Neural cell (in vitro differentiated cells): Measurements from ENCODE around the gene CREBRF. TPM values are rescaled to one million over a fixed set of nuclear protein-coding genes. Genes with fewer than 3 reads are reported as not detected.

ENCODE experiments used
- H2AFZ ChIP-seq: fragments of 200-600, 300-800 bp; sonication (generic), shearing (Covaris generic); 2 replicates; pipeline ENCODE4 v1.6.0; 2014; ENCODE audit warnings: low read depth, mild to moderate bottlenecking, antibody characterized with exemption, low read length, moderate library complexity
- H3F3A ChIP-seq: fragments of 200-600 bp; shearing (Covaris generic); 2 replicates; pipeline ENCODE4 v1.6.1; 2016; ENCODE audit warnings: mild to moderate bottlenecking, moderate library complexity, mixed read lengths, antibody characterized with exemption, low read length; ENCODE audit not compliant: insufficient read depth, poor library complexity, severe bottlenecking
- H3K27ac ChIP-seq: fragments of 200-600, 300-800 bp; sonication (generic), shearing (Covaris generic); 2 replicates; pipeline ENCODE4 v1.5.1; 2014; ENCODE audit warnings: mild to moderate bottlenecking, low read length, moderate library complexity
- H3K27me3 ChIP-seq: fragments of 300-800, 200-600 bp; sonication (generic), shearing (Covaris generic); 2 replicates; pipeline ENCODE4 v1.6.0; 2014; ENCODE audit warnings: mild to moderate bottlenecking, low read depth, low read length, moderate library complexity; ENCODE audit not compliant: insufficient read depth
- H3K36me3 ChIP-seq: fragments of 300-800, 200-600 bp; sonication (generic), shearing (Covaris generic); 2 replicates; pipeline ENCODE4 v1.5.1; 2014; ENCODE audit warnings: mild to moderate bottlenecking, antibody characterized with exemption, low read length, moderate library complexity; ENCODE audit not compliant: insufficient read depth
- H3K4me2 ChIP-seq: fragments of 300-800, 200-600 bp; sonication (generic), shearing (Covaris generic); 2 replicates; pipeline ENCODE4 v1.6.0; 2014; ENCODE audit warnings: mild to moderate bottlenecking, low read length
- H3K4me3 ChIP-seq: fragments of 300-800, 200-600 bp; sonication (generic), shearing (Covaris generic); 2 replicates; pipeline ENCODE4 v1.5.1; 2014; ENCODE audit warnings: mild to moderate bottlenecking, low read length, moderate library complexity
- H3K79me2 ChIP-seq: fragments of 200-600 bp; shearing (Covaris generic); replicated peaks from 2 replicates; pipeline ENCODE4 v1.6.0; 2014; ENCODE audit warnings: mild to moderate bottlenecking, low read length, moderate library complexity; ENCODE audit not compliant: insufficient read depth
- H3K9ac ChIP-seq: fragments of 300-800, 200-600 bp; sonication (generic), shearing (Covaris generic); 2 replicates; pipeline ENCODE4 v1.6.1; 2016; ENCODE audit warnings: mild to moderate bottlenecking, low read length, mixed read lengths
- H3K9me2 ChIP-seq: fragments of 200-600 bp; shearing (Covaris generic); 2 replicates; pipeline ENCODE4 v1.6.1; 2016; ENCODE audit warnings: mild to moderate bottlenecking, low read length, mixed read lengths; ENCODE audit not compliant: insufficient read depth
- H3K9me3 ChIP-seq: fragments of 200-600, 300-800 bp; sonication (generic), shearing (Covaris generic); 2 replicates; pipeline ENCODE4 v1.6.1; 2016; ENCODE audit warnings: mild to moderate bottlenecking, mixed run types, low read length, moderate library complexity, mixed read lengths
- H4K20me1 ChIP-seq: fragments of 200-600 bp; shearing (Covaris generic); 2 replicates; pipeline ENCODE4 v1.6.1; 2016; ENCODE audit warnings: mild to moderate bottlenecking, mixed run types; ENCODE audit not compliant: insufficient read depth
- EP300 ChIP-seq: fragments of 450-650 bp; conservative IDR thresholded peaks from 2 replicates; pipeline ENCODE4 v1.6.1; 2014; ENCODE audit warnings: antibody characterized with exemption, mild to moderate bottlenecking, moderate library complexity; ENCODE audit not compliant: poor library complexity, severe bottlenecking
- EZH2 ChIP-seq: fragments of 200-600, 300-800 bp; shearing (Covaris generic), sonication (generic); IDR thresholded peaks from 2 replicates; pipeline ENCODE4 v1.6.1; 2014; ENCODE audit warnings: antibody characterized with exemption, low read length, borderline replicate concordance, mild to moderate bottlenecking; ENCODE audit not compliant: insufficient read depth, poor library complexity, severe bottlenecking
- MXI1 ChIP-seq: fragments of 450-650 bp; conservative IDR thresholded peaks from 2 replicates; pipeline ENCODE4 v1.6.1; 2014; ENCODE audit warnings: antibody characterized with exemption, mild to moderate bottlenecking; ENCODE audit not compliant: poor library complexity, severe bottlenecking
- POLR2AphosphoS5 ChIP-seq: IDR thresholded peaks from 2 replicates; pipeline ENCODE4 v1.6.1; 2012
- RAD21 ChIP-seq: fragments of 450-650 bp; conservative IDR thresholded peaks from 2 replicates; pipeline ENCODE4 v1.6.1; 2014; ENCODE audit warnings: antibody characterized with exemption, mild to moderate bottlenecking, moderate library complexity
- SMC3 ChIP-seq: fragments of 450-650 bp; conservative IDR thresholded peaks from 2 replicates; pipeline ENCODE4 v1.6.1; 2014; ENCODE audit warnings: antibody characterized with exemption, mild to moderate bottlenecking, moderate library complexity; ENCODE audit not compliant: poor library complexity
- TAF1 ChIP-seq: IDR thresholded peaks from 2 replicates; pipeline ENCODE4 v1.6.1; 2012; ENCODE audit warnings: low read depth
- polyA minus RNA-seq: library from RNA; depleted of rRNA, polyadenylated mRNA; stranded (reverse); fragments of >200 nt; gene quantifications from 2 replicates; pipeline ENCODE4 v1.2.3, GENCODE V29; 2014
- polyA plus RNA-seq: library from polyadenylated mRNA; depleted of rRNA; stranded (reverse); fragments of >200 nt; gene quantifications from 2 replicates; pipeline ENCODE4 v1.2.3, GENCODE V29; 2014
- TF ChIP-seq, protein P1 (sequence below): IDR thresholded peaks from 2 replicates; pipeline ENCODE4 v1.6.1; 2012; ENCODE audit warnings: borderline replicate concordance
- TF ChIP-seq, protein P2 (sequence below): fragments of 450-650 bp; IDR thresholded peaks from 2 replicates; pipeline ENCODE4 v1.5.1; 2014; ENCODE audit warnings: antibody characterized with exemption, mild to moderate bottlenecking, moderate library complexity; ENCODE audit not compliant: poor library complexity, severe bottlenecking

CREBRF gene, protein sequence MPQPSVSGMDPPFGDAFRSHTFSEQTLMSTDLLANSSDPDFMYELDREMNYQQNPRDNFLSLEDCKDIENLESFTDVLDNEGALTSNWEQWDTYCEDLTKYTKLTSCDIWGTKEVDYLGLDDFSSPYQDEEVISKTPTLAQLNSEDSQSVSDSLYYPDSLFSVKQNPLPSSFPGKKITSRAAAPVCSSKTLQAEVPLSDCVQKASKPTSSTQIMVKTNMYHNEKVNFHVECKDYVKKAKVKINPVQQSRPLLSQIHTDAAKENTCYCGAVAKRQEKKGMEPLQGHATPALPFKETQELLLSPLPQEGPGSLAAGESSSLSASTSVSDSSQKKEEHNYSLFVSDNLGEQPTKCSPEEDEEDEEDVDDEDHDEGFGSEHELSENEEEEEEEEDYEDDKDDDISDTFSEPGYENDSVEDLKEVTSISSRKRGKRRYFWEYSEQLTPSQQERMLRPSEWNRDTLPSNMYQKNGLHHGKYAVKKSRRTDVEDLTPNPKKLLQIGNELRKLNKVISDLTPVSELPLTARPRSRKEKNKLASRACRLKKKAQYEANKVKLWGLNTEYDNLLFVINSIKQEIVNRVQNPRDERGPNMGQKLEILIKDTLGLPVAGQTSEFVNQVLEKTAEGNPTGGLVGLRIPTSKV
- 7.9 and 9.3 TPM in 2 replicates for polyA plus RNA-seq
- 40.2 and 43.9 TPM in 2 replicates for polyA minus RNA-seq

DNA sequence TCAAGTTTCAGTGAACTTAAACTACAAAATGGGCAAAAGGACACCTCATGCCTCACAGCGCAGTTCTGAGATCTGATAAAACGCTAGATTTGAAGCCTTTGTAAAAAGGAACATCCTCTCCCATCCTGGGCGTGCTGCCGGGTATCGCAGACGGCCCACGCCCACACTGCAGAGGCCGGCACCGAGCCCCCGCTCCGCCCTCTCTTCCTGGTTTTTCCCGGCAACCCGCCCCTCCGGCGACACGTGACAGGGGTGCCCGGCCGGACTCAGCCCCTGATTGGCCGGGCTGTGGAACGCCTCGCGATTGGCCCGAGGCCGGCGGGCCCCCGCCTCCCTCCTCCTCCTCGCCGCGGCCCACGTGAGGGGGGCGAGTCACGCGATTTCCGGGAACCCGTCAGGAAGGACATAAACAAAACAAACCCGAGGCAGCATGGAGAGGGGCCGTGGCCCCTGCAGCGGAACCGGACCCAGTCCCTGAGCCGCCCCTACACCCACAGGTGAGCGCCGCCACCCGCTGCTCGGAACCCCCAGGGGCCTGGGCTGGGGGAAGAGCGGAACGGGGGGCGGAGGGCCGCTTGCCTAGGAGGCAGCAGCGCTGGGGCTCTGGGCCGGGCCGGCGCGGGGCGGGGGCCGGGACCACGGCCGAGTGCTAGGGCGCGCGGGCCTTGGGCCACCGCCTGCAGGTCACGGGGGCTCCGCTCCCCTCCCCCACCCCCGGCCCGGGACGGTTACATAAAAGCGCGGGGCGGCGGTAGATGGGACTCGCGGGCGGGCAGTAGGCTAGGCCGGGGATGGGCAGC lies at the start of gene CREBRF:
Gene CREBRF (plus strand): TSS at position 370 of the 800 bp plus-strand sequence. CDS start 24,424 bp downstream, outside the sequence.
- H3K4me3 ChIP-seq = peak within 1 kb of the TSS; percentile 75
- H3K27me3 ChIP-seq = no peaks in the 10 kb centered on the region
- TF ChIP-seq, protein P1, sequence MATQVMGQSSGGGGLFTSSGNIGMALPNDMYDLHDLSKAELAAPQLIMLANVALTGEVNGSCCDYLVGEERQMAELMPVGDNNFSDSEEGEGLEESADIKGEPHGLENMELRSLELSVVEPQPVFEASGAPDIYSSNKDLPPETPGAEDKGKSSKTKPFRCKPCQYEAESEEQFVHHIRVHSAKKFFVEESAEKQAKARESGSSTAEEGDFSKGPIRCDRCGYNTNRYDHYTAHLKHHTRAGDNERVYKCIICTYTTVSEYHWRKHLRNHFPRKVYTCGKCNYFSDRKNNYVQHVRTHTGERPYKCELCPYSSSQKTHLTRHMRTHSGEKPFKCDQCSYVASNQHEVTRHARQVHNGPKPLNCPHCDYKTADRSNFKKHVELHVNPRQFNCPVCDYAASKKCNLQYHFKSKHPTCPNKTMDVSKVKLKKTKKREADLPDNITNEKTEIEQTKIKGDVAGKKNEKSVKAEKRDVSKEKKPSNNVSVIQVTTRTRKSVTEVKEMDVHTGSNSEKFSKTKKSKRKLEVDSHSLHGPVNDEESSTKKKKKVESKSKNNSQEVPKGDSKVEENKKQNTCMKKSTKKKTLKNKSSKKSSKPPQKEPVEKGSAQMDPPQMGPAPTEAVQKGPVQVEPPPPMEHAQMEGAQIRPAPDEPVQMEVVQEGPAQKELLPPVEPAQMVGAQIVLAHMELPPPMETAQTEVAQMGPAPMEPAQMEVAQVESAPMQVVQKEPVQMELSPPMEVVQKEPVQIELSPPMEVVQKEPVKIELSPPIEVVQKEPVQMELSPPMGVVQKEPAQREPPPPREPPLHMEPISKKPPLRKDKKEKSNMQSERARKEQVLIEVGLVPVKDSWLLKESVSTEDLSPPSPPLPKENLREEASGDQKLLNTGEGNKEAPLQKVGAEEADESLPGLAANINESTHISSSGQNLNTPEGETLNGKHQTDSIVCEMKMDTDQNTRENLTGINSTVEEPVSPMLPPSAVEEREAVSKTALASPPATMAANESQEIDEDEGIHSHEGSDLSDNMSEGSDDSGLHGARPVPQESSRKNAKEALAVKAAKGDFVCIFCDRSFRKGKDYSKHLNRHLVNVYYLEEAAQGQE = no peak
- TF ChIP-seq EP300 (peak; percentile 27), SMC3 (no peak), MXI1 (peak; percentile 88), RAD21 (no peak), TAF1 (peak; percentile 51), POLR2AphosphoS5 (peak; percentile 78), EZH2 (no peak)
- TF ChIP-seq, protein P2, sequence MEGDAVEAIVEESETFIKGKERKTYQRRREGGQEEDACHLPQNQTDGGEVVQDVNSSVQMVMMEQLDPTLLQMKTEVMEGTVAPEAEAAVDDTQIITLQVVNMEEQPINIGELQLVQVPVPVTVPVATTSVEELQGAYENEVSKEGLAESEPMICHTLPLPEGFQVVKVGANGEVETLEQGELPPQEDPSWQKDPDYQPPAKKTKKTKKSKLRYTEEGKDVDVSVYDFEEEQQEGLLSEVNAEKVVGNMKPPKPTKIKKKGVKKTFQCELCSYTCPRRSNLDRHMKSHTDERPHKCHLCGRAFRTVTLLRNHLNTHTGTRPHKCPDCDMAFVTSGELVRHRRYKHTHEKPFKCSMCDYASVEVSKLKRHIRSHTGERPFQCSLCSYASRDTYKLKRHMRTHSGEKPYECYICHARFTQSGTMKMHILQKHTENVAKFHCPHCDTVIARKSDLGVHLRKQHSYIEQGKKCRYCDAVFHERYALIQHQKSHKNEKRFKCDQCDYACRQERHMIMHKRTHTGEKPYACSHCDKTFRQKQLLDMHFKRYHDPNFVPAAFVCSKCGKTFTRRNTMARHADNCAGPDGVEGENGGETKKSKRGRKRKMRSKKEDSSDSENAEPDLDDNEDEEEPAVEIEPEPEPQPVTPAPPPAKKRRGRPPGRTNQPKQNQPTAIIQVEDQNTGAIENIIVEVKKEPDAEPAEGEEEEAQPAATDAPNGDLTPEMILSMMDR = no peak
- H3K79me2 ChIP-seq = peaks cover 18% of the 10 kb centered on the region
- peak within 1 kb of the TSS; percentile 79 for H3K27ac ChIP-seq
- peak within 1 kb of the TSS; percentile 65 for H3K4me2 ChIP-seq
- H3K36me3 ChIP-seq = no peaks in the 10 kb centered on the region
- H3K9me2 ChIP-seq = no peaks in the 10 kb centered on the region
- no peaks in the 10 kb centered on the region for H4K20me1 ChIP-seq
- H3F3A ChIP-seq = peaks cover 4% of the 10 kb centered on the region
- H2AFZ ChIP-seq = peak within 1 kb of the TSS; percentile 90
- no peaks in the 10 kb centered on the region for H3K9me3 ChIP-seq
- peak within 1 kb of the TSS; percentile 78 for H3K9ac ChIP-seq

DNA sequence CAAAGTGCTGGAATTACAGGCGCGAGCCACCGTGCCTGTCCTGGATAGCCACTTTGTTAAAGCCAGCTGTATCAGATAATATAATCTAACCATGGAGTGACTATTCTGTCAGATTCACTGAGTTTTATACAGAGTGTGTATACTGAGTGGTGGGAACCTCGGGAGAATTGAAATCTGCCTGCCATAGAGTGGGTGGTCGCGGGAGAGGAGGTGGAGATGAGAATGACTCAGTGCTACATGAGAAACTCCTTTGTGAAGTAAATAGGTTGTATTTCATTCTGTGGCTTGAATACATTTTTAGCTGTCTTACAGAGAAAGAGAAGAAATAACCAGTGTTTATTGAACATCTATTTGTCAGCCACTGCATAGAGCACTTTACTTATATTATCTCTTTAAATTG lies 46.1 kb upstream of the CREBRF start:
- H2AFZ ChIP-seq = no peak overlapping the region
- H3K36me3 ChIP-seq = no peaks in the 10 kb centered on the region
- H3K79me2 ChIP-seq = peaks cover 15% of the 10 kb centered on the region
- no peak overlapping the region for H3K9ac ChIP-seq
- no peaks in the 10 kb centered on the region for H3K27me3 ChIP-seq
- H3F3A ChIP-seq = no peaks in the 10 kb centered on the region
- no peak overlapping the region for H3K4me3 ChIP-seq
- no peak overlapping the region for H3K27ac ChIP-seq
- H3K9me2 ChIP-seq = no peaks in the 10 kb centered on the region
- H3K9me3 ChIP-seq = no peaks in the 10 kb centered on the region
- TF ChIP-seq, protein P2 = no peak
- no peak for TF ChIP-seq EP300
- no peak for TF ChIP-seq RAD21
- TF ChIP-seq SMC3 = no peak
- TF ChIP-seq MXI1 = no peak
- TF ChIP-seq, protein P1 = no peak
- no peak for TF ChIP-seq EZH2
- TF ChIP-seq POLR2AphosphoS5 = no peak
- no peak for TF ChIP-seq TAF1
- H3K4me2 ChIP-seq = no peak overlapping the region
- H4K20me1 ChIP-seq = no peaks in the 10 kb centered on the region
